ENCODE results near the gene PIK3R3.

DNA sequence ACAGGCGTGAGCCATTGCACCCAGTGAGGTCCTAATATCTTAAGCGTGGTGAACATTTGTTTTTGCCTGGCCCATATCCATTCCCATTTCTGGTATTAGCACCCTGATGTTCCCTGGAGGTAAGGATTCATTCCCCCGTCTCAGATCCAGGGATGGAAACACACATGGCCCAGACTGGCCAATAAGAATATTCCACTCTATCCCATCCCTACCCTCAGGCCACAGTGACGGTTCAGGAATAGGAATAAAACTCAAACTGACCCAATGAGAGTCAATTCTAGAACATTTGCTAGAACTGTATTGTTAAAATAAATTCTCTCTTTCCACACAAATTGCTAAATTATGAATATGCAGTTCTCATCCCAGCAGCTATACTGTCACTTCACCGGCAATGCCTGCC lies 76.1 kb downstream of the PIK3R3 start:
- TF ChIP-seq EZH2 (IDR thresholded peaks at IDR 0.05; ENCODE audit: insufficient read depth, poor library complexity, severe bottlenecking) = no peak
- TF ChIP-seq EZH2phosphoT487 (IDR thresholded peaks at IDR 0.05; ENCODE audit: insufficient read depth, low read depth) = no peak

All from GM23248 (cell line).